OCI-LY1 (cell line): ENCODE measurements around the gene PRTG.

Experiments
- H2AFZ ChIP-seq: fragments of 200-600 bp; sonication (generic), shearing (Covaris generic); 2 replicates; pipeline ENCODE4 v1.6.0; 2014; ENCODE audit warnings: antibody characterized with exemption, mild to moderate bottlenecking, low read length
- H3F3A ChIP-seq: fragments of 200-600 bp; sonication (generic), shearing (Covaris generic); 2 replicates; pipeline ENCODE4 v1.6.0; 2014; ENCODE audit warnings: mild to moderate bottlenecking, antibody characterized with exemption, low read length, moderate library complexity; ENCODE audit not compliant: insufficient read depth
- H3K27ac ChIP-seq: fragments of 200-600 bp; sonication (generic); 2 replicates; pipeline ENCODE4 v1.5.1; 2014; ENCODE audit warnings: low read length, mixed run types, mild to moderate bottlenecking, low read depth; ENCODE audit not compliant: poor library complexity, severe bottlenecking
- H3K27me3 ChIP-seq: fragments of 200-600 bp; sonication (generic); 2 replicates; pipeline ENCODE4 v1.6.0; 2014; ENCODE audit warnings: antibody characterized with exemption, mild to moderate bottlenecking, low read length, moderate library complexity; ENCODE audit not compliant: insufficient read depth
- H3K36me3 ChIP-seq: fragments of 200-600 bp; sonication (generic); 2 replicates; pipeline ENCODE4 v1.6.1; 2014; ENCODE audit warnings: mild to moderate bottlenecking, antibody characterized with exemption, low read length, moderate library complexity, mixed read lengths; ENCODE audit not compliant: insufficient read depth
- H3K4me1 ChIP-seq: fragments of 200-600 bp; sonication (generic); 2 replicates; pipeline ENCODE4 v1.5.1; 2014; ENCODE audit warnings: mild to moderate bottlenecking, low read length, moderate library complexity; ENCODE audit not compliant: insufficient read depth, severe bottlenecking
- H3K4me2 ChIP-seq: fragments of 200-600 bp; sonication (generic), shearing (Covaris generic); 2 replicates; pipeline ENCODE4 v1.6.1; 2014; ENCODE audit warnings: low read length
- H3K4me3 ChIP-seq: fragments of 200-600 bp; sonication (generic); 2 replicates; pipeline ENCODE4 v1.5.1; 2014; ENCODE audit warnings: low read length, low read depth, mild to moderate bottlenecking, mixed read lengths; ENCODE audit not compliant: poor library complexity, severe bottlenecking
- H3K79me2 ChIP-seq: fragments of 200-600 bp; shearing (Covaris generic); 2 replicates; pipeline ENCODE4 v1.6.1; 2016; ENCODE audit warnings: mixed run types, low read length, mixed read lengths; ENCODE audit not compliant: insufficient read depth
- H3K9ac ChIP-seq: fragments of 200-600 bp; sonication (generic), shearing (Covaris generic); 2 replicates; pipeline ENCODE4 v1.6.1; 2014; ENCODE audit warnings: mild to moderate bottlenecking, low read length, mixed read lengths
- H3K9me2 ChIP-seq: fragments of 200-600 bp; sonication (generic), shearing (Covaris generic); 2 replicates; pipeline ENCODE4 v1.6.1; 2014; ENCODE audit warnings: low read depth, mild to moderate bottlenecking, low read length, mixed read lengths
- H3K9me3 ChIP-seq: fragments of 200-600 bp; shearing (Covaris generic); 2 replicates; pipeline ENCODE4 v1.6.1; 2014; ENCODE audit warnings: low read length, mixed read lengths
- H4K20me1 ChIP-seq: fragments of 200-600 bp; sonication (generic), shearing (Covaris generic); 2 replicates; pipeline ENCODE4 v1.6.0; 2016; ENCODE audit warnings: mild to moderate bottlenecking, low read length; ENCODE audit not compliant: insufficient read depth
- CTCF ChIP-seq: fragments of 200-600 bp; sonication (generic), shearing (Covaris generic); IDR thresholded peaks from 2 replicates; pipeline ENCODE4 v1.5.1; 2017; ENCODE audit warnings: mild to moderate bottlenecking, antibody characterized with exemption, low read length, moderate library complexity, mixed read lengths
- EZH2 ChIP-seq: fragments of 200-600 bp; sonication (generic), shearing (Covaris generic); IDR thresholded peaks from 2 replicates; pipeline ENCODE4 v1.8.0; 2017; ENCODE audit warnings: borderline replicate concordance, mixed run types, mild to moderate bottlenecking, antibody characterized with exemption, low read length, moderate library complexity, mixed read lengths

Gene PRTG

GRCh38 chr15:55740981-55741832, 1.7 kb downstream of the PRTG start:
- no peak overlapping the region for H3K4me3 ChIP-seq
- no peak overlapping the region for H3K27ac ChIP-seq
- no peaks in the 10 kb centered on the region for H3K79me2 ChIP-seq
- no peaks in the 10 kb centered on the region for H3K9me3 ChIP-seq
- H3K9me2 ChIP-seq, result no peaks in the 10 kb centered on the region
- H3K4me1 ChIP-seq, result no peaks in the 10 kb centered on the region
- no peak overlapping the region for H3K9ac ChIP-seq
- no peaks in the 10 kb centered on the region for H3K27me3 ChIP-seq
- no peak overlapping the region for H2AFZ ChIP-seq
- TF ChIP-seq EZH2 (no peak), CTCF (no peak)
- H3K4me2 ChIP-seq, result no peak overlapping the region
- no peaks in the 10 kb centered on the region for H4K20me1 ChIP-seq
- H3F3A ChIP-seq, result no peaks in the 10 kb centered on the region; the same call in 1 of the 2 replicates
- H3K36me3 ChIP-seq, result no peaks in the 10 kb centered on the region

- Histone ChIP-seq H3K36me3 (no peaks in the 10 kb centered on the region), H3K27ac (no peak overlapping the region), H3K9ac (no peak overlapping the region), H3K4me2 (no peak overlapping the region), H3K79me2 (no peaks in the 10 kb centered on the region), H3K9me3 (no peaks in the 10 kb centered on the region), H2AFZ (no peak overlapping the region), H3K9me2 (no peaks in the 10 kb centered on the region), H3K4me1 (no peaks in the 10 kb centered on the region), H4K20me1 (no peaks in the 10 kb centered on the region), H3F3A (no peaks in the 10 kb centered on the region), H3K4me3 (no peak overlapping the region), H3K27me3 (no peaks in the 10 kb centered on the region)
- TF ChIP-seq CTCF (no peak), EZH2 (no peak)
These were observed 2.5 kb downstream of the PRTG start for GRCh38 chr15:55740359-55740878.

GRCh38 chr15:55739641-55740040, 3.3 kb downstream of the PRTG start:
- no peaks in the 10 kb centered on the region for H4K20me1 ChIP-seq
- no peak overlapping the region for H3K4me3 ChIP-seq
- no peaks in the 10 kb centered on the region for H3K79me2 ChIP-seq

More at GRCh38 chr15:55739641-55740040, 3.3 kb downstream of the PRTG start:
- H3K27me3 ChIP-seq, result no peaks in the 10 kb centered on the region
- H3K4me1 ChIP-seq, result no peaks in the 10 kb centered on the region
- no peak overlapping the region for H3K4me2 ChIP-seq
- H3K9me2 ChIP-seq, result no peaks in the 10 kb centered on the region
- no peaks in the 10 kb centered on the region for H3K9me3 ChIP-seq
- TF ChIP-seq CTCF, result no peak
- TF ChIP-seq EZH2, result no peak
- H3K9ac ChIP-seq, result no peak overlapping the region
- no peaks in the 10 kb centered on the region for H3K36me3 ChIP-seq
- H3K27ac ChIP-seq, result no peak overlapping the region
- H3F3A ChIP-seq, result no peaks in the 10 kb centered on the region
- no peak overlapping the region for H2AFZ ChIP-seq
